Endothelial cell of hepatic sinusoid (primary cell): ENCODE data around the gene UBE4B.
"Not testable (repeated sequence)": the region's sequence is repeated elsewhere in the genome, so short reads cannot be mapped to it uniquely, and the experiment has no call there.

ENCODE experiments used
- in situ Hi-C: cut with HindIII; loops from 2 replicates; pipeline ENCODE4 v1.10.0; 2017; ENCODE audit warnings: low sequenced_read_pairs

UBE4B gene

DNA sequence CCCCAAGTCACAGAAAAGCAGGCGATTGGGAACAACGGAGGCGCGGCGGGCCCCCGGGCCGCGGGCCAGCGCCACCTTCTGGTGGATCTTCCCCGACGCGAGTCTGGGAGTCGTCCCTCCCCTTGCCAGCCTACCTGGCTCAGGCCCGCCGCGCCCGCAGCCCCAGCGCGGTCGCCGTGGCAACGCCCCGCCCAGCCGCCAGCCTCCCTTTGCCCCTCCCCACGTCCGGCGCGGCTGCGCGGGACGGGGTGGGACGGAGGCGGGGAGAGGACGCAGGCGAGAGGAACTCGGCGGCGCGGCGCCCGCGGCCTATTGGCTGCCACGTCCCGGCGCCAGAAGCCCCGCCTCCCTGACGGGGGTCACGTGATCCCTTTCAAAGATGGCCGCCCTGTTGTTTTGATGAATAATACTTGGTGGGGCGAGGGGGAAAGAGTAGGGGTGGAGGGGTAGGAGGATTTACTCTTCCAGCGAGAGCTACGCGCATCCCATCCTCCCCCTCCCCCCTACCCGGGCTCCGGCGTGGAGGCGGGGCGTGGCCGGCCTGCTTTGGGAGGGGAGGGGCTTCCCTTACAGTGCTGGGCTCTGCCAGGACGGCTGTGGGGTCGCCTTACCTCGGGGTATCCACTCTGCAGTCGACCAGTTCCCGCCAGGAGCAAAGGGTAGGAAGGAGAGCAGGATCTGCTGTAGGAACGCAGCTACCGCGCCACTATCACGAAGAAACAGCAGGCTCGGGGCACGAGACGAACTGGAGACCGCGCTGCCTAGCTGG lies at the start of gene UBE4B:
UBE4B (plus strand) TSS at position 369 of the 769 bp plus-strand sequence. CDS start 713 bp downstream, outside the sequence.
- in situ Hi-C loops, result loop anchor here (5.0 kb wide), 1 partner anchor 40 kb away; no protein-coding TSS in a partner anchor

DNA sequence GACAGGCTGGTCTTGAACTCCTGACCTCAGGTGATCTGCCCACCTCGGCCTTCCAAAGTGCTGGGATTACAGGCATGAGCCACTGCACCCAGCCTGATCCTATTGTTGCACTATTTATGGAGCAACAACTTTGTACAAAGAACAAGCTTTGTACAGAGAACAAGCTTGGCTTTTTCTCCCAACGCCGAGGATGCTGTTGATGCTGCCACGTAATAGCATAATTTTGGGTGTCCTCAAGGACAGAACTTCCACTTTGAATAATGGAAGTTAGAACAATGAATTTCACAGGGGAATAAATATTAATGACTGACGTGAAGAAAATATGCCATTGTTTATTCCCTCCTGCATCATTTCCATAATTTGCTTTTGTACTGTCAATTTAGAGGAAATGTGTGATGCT lies 48.5 kb upstream of the UBE4B start:
- in situ Hi-C loops, result no loop called here

DNA sequence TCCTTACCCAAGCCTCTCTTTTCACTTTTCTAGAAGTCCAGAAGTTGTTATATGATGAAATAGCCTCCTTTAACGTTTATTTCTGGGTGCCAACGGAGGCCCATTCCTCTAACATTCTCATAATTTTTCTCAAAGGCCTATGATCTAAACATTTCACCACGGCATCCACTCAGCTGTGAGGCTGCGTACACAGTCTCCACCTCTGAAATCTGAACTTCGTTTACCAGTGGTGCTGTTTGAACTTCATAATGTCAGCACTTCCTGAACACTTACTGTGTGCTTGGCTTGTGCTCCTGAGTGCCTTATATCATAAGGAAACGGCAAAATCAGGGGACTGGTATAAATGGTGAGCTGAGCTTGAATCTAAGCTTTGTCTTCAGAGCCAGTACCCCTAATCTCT lies 47.8 kb upstream of the UBE4B start:
- in situ Hi-C loops, result no loop called here

DNA sequence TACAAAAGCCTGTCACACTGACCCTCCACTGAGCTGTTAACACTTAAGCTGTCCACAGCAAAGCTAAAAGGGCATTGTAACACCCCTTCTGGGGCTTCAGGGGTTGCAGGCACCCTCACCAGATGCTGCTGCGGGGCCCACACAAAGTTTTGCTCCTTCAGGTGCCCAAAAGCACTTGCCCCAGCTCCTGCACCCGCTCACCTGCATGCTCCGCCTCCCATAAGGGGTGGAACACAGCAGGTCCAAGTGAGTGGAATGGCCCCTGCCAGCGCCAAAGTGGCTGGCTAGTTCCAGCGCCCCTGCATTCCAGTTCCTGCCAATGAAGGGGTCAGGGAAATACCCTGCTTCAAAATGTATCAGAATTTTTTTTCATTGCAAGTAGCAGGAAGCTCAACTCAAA lies 43.0 kb upstream of the UBE4B start:
- in situ Hi-C loops, result loop anchor here (5.0 kb wide), 1 partner anchor 97 kb away; no protein-coding TSS in a partner anchor

DNA sequence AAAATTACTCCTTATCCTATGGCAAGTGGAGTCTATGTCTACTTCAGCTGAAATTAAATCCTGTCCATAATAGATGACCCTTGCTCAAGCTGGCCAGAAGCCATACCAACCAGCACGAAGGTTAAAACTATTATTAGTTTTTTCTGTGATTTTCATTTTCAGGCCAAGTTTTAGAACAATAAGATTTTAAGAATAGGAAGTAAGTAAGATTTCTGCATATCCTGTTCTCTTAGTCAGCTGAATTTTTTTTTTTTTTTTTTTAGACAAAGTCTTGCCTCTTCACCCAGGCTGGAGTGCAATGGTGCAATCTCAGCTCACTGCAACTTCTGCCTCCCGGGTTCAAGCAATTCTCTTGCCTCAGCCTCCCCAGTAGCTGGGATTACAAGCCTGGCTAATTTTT lies 41.8 kb upstream of the UBE4B start:
- in situ Hi-C loops, result loop anchor here (5.0 kb wide), 1 partner anchor 99 kb away; no protein-coding TSS in a partner anchor

DNA sequence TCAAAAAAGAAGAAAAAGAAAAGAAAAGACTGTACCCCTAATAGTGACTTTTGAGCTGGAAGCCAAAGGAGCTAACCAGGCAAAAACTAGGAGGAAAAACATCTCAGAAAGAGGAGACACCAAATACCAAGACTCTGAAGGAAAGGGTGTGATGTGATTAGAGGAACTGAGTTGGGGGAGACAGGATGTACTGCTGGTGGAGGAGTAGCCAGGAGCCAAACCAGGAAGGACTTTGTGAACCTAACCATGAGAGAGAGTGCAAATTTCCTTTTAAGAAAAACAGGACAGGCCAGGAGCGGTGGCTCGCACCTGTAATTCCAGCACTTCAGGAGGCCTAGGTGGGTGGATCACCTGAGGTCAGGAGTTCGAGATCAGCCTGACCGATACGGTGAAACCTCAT lies 39.8 kb upstream of the UBE4B start:
- in situ Hi-C loops, result loop anchor here (5.0 kb wide), 1 partner anchor 101 kb away; no protein-coding TSS in a partner anchor

DNA sequence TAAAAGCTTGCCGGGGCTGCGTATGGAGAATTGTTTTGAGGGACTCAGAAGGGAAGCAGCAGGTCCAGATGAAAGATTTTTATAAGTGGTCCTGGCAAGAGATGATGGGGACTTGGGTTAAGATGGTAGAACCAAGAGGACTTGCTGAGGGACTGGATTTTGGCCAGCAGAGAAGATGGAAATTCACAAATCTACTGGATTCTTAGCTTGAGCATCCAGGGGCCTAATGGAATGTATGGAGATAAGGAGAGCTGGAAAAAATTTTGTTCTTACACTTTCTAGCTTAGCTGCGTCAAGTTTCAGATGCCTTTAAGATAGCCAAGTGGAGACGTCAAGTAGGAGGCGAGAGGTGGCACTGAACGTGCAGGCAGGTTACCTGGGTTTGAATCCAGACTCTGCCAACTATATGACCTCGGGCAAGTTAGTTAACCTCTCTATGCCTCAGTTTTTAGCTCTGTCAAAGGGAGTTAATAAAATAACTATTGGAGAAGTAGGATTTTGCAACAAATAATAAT lies 39.1 kb upstream of the UBE4B start:
- in situ Hi-C loops, result loop anchor here (5.0 kb wide), 1 partner anchor 101 kb away; no protein-coding TSS in a partner anchor

DNA sequence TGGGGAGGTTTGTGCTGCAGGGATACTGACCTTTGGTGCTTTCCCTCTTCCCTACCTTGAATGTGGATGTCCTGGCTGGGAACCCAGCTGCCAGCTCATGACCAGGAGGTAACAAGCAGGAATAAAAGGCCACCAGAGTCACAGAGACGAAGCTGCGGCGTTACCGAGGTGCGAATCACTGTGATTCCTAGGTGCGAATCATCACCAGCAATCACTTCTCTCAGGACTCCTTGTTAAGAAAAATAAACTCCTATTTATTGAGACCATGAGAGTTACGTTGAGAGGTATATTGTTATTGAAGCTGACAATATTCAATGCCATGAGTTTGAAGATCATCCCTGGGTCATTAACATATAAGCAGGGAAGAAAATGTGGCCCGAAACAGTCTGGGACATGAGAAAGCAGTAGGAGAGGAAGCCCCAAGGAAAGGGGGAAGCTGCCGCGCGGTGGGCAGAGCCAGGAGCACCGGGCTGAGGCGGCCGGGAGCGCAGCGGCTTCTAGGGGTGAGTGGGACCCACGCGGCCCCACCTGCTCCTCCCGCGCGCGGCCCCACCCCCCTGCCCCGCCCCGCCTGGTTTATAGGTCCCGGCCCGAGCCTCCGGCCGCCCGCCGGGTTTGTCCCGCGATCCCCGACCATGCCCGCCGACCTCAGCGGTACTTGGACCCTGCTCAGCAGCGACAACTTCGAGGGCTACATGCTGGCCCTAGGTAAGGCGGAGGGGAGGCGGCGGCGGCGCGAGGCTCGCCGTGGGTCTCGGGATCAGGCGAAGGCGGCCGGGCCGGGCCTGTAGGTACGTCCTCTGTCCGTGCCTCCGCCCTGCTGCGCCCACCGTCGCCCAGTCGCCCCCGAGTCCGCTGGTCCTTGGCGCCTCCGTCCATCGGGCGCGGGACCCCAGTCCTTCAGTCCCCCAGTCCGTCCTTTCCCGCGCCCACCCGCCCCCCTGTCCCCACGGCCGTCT lies 35.9 kb upstream of the UBE4B start, which contains the start of gene RBP7:
RBP7 (plus strand) TSS at position 605 of the 959 bp plus-strand sequence; CDS start at position 636, 31 bp downstream.
- in situ Hi-C loops, result no loop called here

DNA sequence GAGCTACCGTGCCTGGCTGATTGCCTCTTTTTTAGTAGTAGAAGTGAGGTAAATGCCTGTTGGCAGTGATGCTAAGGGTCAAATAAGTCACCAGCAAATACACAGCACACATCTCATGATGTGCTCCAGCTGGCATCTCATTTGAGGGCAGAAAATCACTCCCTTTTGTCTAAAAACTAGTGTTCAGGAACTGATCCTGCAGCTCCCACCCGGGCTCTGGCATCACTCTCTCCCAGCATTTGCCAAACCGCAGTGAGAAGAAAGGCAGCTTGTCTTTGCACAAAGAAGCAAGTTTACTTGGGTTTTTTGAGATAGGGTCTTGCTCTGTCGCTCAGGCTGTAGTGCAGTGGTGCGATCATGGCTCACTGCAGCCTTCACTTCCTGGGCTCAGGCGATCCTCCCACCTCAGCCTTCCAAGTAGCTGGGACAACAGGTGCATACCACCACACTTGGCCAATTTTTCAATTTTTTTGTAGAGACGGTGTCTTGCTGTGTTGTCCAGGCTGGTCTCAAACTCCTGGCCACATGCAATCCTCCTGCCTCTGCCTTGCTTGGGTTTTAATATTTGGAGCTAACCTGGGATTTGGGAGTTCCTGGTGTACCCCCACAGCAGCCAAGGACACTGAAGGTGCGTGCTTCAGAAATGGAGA lies 31.6 kb upstream of the UBE4B start:
- in situ Hi-C loops, result no loop called here

DNA sequence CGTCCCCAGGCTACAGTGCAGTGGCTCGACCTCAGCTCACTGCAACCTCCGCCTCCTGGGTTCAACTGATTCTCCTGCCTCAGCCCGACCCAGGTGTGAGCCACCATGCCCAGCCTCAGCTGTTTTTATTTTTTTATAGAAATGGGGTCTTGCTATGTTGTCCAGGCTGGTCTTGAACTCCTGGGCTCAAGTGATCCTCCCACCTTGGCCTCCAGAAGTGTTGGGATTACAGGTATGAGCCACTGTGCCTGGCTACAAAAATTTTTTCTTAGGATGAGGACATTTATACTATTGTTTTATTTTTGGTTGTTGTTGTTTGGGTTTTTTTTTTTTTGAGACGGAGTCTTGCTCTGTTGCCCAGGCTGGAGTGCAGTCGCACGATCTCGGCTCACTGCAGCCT lies 27.5 kb upstream of the UBE4B start:
- in situ Hi-C loops, result not testable (repeated sequence)

DNA sequence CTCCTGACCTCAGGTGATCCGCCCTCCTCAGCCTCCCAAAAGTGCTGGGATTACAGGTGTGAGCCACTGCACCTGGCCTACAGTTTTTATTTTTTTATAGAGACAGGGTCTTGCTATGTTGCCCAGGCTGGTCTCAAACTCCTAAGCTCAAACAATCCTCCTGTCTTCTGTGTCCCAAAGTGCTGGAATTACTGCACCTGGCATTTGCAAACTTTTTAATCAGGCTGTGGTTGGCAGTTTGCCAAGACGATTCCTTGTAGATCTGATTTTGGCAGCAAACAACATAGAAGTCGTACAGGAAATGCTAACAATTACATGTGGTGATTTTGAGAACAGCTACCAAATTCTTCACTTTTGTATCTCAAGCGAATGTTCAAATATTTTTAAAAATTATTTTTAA lies 25.6 kb upstream of the UBE4B start:
- in situ Hi-C loops, result no loop called here

DNA sequence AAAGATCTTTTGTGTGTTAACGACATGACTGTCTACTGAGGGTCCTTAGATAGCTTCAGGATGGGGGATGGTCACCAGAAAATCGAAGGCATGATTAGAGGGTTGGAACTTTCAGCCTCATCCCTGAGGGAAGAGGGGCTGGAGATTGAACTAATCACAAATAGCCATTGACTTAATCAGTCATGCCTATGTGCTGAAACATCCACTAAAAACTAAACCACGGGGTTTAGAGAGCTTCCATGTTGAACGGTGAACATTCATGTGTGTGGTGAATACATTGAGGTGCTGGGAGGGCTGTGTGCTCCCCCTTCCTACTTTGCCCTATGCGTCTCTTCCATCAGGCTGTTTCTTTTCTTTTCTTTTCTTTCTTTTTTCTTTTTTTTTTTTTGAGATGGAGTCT lies 18.7 kb upstream of the UBE4B start:
- in situ Hi-C loops, result no loop called here

DNA sequence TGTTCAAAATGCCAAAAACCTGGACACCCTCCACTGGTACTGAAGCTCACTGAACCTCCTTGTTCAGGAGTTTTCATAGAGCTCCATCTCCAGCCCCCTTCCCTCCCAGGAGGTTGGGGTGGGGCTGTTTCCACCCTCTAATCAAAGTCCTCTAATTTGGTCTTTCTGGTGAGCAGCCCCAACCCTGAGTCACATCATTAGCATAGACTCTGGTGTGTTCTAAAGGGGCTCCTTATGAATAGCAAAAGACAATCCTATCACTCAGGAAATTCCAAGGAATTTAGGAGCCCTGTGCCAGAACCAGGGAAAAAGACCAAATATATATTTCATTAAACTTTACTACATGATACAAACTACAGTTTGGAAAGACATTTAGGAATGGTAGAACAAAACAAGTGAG lies 13.2 kb upstream of the UBE4B start:
- in situ Hi-C loops, result no loop called here

DNA sequence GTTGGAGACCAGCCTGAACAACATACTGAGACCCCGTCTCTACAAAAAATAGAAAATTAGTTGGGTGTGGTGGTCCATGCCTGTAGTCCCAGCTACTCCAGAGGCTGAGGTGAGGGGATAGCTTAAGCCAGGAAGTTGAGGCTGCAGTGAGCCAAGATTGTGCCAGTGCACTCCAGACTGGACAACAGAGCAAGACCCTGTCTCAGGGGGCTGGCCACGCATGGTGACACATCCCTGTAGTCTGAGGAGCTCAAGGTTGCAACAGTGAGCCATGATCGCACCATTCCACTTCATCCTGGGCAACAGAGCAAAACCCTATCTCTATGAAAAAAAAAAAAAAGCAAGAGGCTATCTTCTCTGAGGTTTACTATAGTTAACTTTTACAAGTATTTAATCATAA lies 12.7 kb upstream of the UBE4B start:
- in situ Hi-C loops, result loop anchor here (5.0 kb wide), 1 partner anchor 58 kb away; no protein-coding TSS in a partner anchor

DNA sequence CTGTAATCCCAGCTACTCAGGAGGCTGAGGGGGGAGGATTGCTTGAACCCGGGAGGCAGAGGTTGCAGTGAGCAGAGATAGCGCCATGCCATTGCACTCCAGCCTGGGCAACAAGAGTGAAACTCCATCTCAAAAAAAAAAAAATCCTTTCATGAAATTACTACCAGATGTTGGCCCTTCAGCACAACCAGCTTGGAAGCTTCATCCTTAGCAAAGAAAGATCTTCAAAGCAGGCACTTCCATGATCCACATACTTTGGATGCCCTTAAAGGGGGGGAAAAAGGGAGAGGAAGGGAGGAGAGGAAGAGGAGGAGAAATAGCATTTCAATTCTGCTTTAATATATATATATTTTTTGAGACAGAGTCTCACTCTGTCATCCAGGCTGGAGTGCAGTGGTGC lies 12.1 kb upstream of the UBE4B start:
- in situ Hi-C loops, result loop anchor here (5.0 kb wide), 1 partner anchor 58 kb away; no protein-coding TSS in a partner anchor

DNA sequence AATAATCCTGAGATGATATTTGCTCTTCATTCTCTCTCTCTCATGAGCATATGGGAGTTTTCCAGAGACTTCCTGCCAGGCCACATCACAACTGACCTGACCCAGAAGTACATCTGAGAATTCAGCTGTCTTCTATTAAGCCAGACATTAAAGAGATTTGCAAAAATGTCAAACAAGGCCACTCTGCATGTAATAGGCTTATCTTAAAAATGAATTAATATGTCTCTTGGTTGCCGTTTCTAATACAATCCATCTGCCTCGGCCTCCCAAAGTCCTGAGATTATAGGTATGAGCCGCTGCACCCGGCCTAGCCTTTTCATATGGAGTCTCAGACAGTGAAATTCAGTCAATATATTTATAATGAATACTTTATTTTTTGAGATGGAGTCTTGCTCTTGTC lies 10.8 kb upstream of the UBE4B start:
- in situ Hi-C loops, result loop anchor here (5.0 kb wide), 1 partner anchor 60 kb away; no protein-coding TSS in a partner anchor

DNA sequence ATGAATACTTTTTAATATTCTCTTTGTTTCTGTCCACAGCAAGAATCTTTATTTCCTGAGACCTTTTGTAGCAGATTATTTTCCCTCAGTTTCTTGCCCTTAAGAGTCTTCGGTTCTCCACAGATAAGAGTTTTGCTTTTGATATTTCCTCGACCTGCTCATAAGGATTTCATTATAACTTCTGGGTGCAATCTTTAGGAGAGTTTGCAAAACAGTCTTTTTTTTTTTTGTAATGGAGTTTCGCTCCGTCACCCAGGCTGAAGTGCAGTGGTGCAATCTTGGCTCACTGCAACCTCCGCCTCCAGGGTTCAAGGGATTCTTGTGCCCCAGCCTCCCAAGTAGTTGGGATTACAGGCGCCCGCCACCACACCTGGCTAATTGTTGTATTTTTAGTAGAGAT lies 10.1 kb upstream of the UBE4B start:
- in situ Hi-C loops, result loop anchor here (5.0 kb wide), 1 partner anchor 60 kb away; no protein-coding TSS in a partner anchor

DNA sequence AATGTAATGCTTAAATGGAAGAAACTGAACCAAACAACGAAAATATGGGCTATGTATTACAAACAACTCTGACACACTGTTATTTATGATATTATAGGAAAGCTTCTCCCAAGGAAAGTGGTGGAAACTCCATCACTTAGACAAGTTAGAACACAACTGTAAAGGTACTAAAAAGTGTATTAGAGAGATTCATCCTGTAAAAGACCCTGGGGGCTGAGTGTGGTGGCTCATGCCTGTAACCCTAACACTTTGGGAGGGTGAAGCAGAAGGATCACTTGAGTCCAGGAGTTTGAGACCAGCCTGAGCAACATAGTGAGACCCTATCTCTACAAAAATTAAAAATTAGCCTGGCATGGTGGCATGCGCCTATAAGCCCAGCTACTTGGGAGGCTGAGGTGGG lies 7.4 kb upstream of the UBE4B start:
- in situ Hi-C loops, result no loop called here

DNA sequence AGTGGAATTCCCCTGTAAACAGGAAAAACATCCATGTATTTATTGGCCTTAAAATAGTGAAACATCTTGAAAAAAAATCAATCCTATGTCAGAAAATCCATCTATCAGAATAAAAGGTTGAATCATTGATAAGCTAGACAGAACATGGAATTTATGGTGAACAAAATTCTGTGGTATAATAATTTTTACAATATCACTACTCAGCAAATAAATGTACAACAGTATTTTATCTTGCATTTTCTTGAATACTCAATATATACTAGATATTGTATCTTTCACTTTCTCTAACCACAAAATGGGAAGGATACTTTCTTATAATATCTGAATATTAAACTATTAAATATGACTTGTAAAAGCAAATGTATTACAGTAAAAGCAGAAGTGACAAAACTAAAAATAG lies 5.7 kb upstream of the UBE4B start:
- in situ Hi-C loops, result no loop called here

DNA sequence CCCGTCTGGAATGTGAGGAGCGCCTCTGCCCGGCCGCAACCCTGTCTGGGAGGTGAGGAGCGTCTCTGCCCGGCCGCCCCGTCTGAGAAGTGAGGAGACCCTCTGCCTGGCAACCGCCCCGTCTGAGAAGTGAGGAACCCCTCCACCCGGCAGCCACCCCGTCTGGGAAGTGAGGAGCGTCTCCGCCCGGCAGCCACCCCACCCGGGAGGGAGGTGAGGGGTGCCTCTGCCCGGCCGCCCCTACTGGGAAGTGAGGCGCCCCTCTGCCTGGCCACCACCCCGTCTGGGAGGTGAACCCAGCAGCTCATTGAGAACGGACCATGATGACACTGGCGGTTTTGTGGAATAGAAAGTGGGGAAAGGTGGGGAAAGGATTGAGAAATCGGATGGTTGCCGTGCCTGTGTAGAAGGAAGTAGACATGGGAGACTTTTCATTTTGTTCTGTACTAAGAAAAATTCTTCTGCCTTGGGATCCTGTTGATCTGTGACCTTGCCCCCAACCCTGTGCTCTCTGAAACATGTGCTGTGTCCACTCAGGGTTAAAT lies 3.7 kb upstream of the UBE4B start:
- in situ Hi-C loops, result not testable (repeated sequence)
